Activated CD4-positive, alpha-beta T cell treated with anti-CD3 and anti-CD28 coated beads, Interleukin-2, amount 50 U/mL, for 48 hours (primary cell): ENCODE data around the gene SREBF2.
A peak's percentile ranks its signal among the peaks of the same experiment; 100 is the strongest.

Source experiments
- DNase-seq, 2 experiments: peaks; one replicate each; pipeline ENCODE4 v3.0.0-alpha.2; 2020

Gene SREBF2

GRCh38 chr22:41923595-41924276, 90.8 kb downstream of the SREBF2 start:
- DNase-seq = no peak

GRCh38 chr22:41925783-41926460, 93.0 kb downstream of the SREBF2 start:
- DNase-seq = peak; percentile 83 to 85

GRCh38 chr22:41927813-41928212, 94.9 kb downstream of the SREBF2 start:
- DNase-seq = no peak

- DNase-seq = no peak
Measured at GRCh38 chr22:41928593-41929417, 95.9 kb downstream of the SREBF2 start.

- DNase-seq = no peak
Measured at GRCh38 chr22:41929418-41929810, 96.5 kb downstream of the SREBF2 start.

- no peak for DNase-seq
Measured at GRCh38 chr22:41931701-41932269, 98.9 kb downstream of the SREBF2 start.

- DNase-seq = no peak
Measured at GRCh38 chr22:41932353-41932752, 99.4 kb downstream of the SREBF2 start.

GRCh38 chr22:41933411-41934177, 100.7 kb downstream of the SREBF2 start:
- DNase-seq = no peak

- no peak for DNase-seq
Measured at GRCh38 chr22:41934284-41935014, 101.5 kb downstream of the SREBF2 start.

- DNase-seq = no peak
Measured at GRCh38 chr22:41935015-41935351, 102.1 kb downstream of the SREBF2 start.

- no peak for DNase-seq
Measured at GRCh38 chr22:41935509-41935908, 102.6 kb downstream of the SREBF2 start.

GRCh38 chr22:41936894-41937169, 103.9 kb downstream of the SREBF2 start:
- DNase-seq = no peak

- DNase-seq = peak; percentile 96 to 98
Measured at GRCh38 chr22:41939981-41940831, 107.3 kb downstream of the SREBF2 start.

- DNase-seq = peak; percentile 84 to 88
Measured at GRCh38 chr22:41940832-41941765, 108.2 kb downstream of the SREBF2 start.

- DNase-seq = peak in 1 of 2 experiments; percentile 45
Measured at GRCh38 chr22:41943661-41944209, 110.8 kb downstream of the SREBF2 start.

GRCh38 chr22:41946629-41947423, 113.9 kb downstream of the SREBF2 start, which contains the start of gene CENPM:
Gene CENPM, minus strand, starts transcription at chr22:41947152. Its CDS starts 76 bp downstream, at chr22:41947076.
- peak; percentile 97 to 98 for DNase-seq

GRCh38 chr22:41947424-41948080, 114.6 kb downstream of the SREBF2 start:
- DNase-seq = no peak

- DNase-seq = no peak
Measured at GRCh38 chr22:41948142-41948541, 115.2 kb downstream of the SREBF2 start.
